Prostate gland (tissue), 2 donors: ENCODE measurements around the gene TAF3.

ENCODE experiments used
- POLR2A ChIP-seq: fragments of 450-650 bp; IDR thresholded peaks from one replicate; pipeline ENCODE4 v1.6.1; 2016; ENCODE audit warnings: antibody characterized with exemption, mild to moderate bottlenecking
- POLR2AphosphoS5 ChIP-seq: sonication (generic); formaldehyde crosslinking; IDR thresholded peaks from one replicate; pipeline ENCODE4 v1.6.1; 2017; ENCODE audit warnings: antibody characterized with exemption
- TF ChIP-seq, protein P1 (sequence below), 4 experiments: fragments of 200-600 bp in 2 of 4; fragments of 450-650 bp in 2 of 4; sonication (generic) in 2 of 4; IDR thresholded peaks; 1 replicate in 3 of 4; 2 replicates in 1 of 4; pipeline ENCODE4 v1.5.1; 2016 to 2019; ENCODE audit warnings: antibody characterized with exemption in 4 of 4, mild to moderate bottlenecking in 2 of 4, moderate library complexity in 2 of 4

DNA sequence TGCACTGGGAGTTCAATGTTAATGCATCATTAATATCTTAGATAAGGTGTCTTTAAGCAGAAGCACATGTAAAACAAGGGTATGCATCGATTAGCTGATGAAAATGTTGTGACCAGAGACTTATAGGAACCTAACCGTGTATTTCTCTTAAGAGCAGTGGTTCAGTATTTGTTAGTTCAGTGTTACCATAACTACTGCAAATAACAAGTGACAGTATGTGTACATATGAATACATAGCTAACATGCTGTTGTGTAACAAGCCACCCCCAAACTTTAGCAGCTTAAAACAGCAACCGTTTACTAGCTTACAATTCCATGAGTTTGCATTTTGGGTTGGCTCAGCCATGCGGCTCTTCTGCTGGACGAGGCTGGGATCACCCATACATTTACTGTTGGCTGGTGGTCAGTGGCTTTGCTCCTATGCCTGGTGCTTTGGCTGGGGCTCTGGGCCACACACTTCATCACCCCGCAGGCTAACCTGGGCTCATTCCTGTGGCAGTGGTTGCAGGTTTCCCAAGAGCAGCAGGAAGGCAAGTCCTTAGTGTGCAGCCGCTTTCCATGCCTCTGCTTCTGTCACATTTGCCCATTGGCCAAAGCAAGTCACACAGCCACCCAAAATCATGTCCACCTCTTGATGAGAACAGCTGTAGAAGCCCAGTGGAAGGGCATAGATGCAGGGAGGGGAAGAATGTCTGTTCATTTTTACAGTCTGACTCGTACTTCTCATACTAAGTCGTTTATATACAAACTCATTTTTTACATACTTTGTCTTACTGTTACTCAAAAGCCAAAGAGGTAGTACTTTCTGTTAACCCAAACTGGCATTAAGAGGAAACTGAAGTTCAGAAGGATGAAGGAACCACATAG lies 132.9 kb downstream of the TAF3 start:
- TF ChIP-seq, protein P1, sequence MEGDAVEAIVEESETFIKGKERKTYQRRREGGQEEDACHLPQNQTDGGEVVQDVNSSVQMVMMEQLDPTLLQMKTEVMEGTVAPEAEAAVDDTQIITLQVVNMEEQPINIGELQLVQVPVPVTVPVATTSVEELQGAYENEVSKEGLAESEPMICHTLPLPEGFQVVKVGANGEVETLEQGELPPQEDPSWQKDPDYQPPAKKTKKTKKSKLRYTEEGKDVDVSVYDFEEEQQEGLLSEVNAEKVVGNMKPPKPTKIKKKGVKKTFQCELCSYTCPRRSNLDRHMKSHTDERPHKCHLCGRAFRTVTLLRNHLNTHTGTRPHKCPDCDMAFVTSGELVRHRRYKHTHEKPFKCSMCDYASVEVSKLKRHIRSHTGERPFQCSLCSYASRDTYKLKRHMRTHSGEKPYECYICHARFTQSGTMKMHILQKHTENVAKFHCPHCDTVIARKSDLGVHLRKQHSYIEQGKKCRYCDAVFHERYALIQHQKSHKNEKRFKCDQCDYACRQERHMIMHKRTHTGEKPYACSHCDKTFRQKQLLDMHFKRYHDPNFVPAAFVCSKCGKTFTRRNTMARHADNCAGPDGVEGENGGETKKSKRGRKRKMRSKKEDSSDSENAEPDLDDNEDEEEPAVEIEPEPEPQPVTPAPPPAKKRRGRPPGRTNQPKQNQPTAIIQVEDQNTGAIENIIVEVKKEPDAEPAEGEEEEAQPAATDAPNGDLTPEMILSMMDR (IDR thresholded peaks at IDR 0.05), result no peak
- TF ChIP-seq POLR2A (no peak), POLR2AphosphoS5 (no peak)
